Caki2 (cell line): ENCODE results near the gene HSPA2. TPM values are rescaled to one million over a fixed set of nuclear protein-coding genes. Genes with fewer than 3 reads are reported as not detected.
"Not testable (repeated sequence)": the region's sequence is repeated elsewhere in the genome, so short reads cannot be mapped to it uniquely, and the experiment has no call there.

Source experiments
- DNase-seq: peaks from one replicate; pipeline ENCODE4 v3.0.0-alpha.2; 2015; ENCODE audit warnings: low read depth
- in situ Hi-C: cut with HindIII; loops from 2 replicates; pipeline ENCODE4 v1.10.0; 2016; ENCODE audit warnings: low sequenced_read_pairs, low pct_unique_long_range_greater_than_20kb, mixed read lengths
- total RNA-seq: library from RNA; depleted of rRNA; stranded (reverse); fragments of >200 nt; shearing (Covaris generic); gene quantifications from 2 replicates; pipeline ENCODE4 v1.2.3, GENCODE V29; 2014; ENCODE audit warnings: low replicate concordance

HSPA2 gene
- total RNA-seq, 1 experiment from 2014 or later: 42.5 TPM

- in situ Hi-C loops: no loop called here
- no peak for DNase-seq
These were observed 9.5 kb downstream of the HSPA2 start, which contains the start of gene PPP1R36 for GRCh38 chr14:64549791-64550620. Gene PPP1R36, plus strand, starts transcription at chr14:64549961. Its CDS starts 37 bp downstream, at chr14:64549998.

DNA sequence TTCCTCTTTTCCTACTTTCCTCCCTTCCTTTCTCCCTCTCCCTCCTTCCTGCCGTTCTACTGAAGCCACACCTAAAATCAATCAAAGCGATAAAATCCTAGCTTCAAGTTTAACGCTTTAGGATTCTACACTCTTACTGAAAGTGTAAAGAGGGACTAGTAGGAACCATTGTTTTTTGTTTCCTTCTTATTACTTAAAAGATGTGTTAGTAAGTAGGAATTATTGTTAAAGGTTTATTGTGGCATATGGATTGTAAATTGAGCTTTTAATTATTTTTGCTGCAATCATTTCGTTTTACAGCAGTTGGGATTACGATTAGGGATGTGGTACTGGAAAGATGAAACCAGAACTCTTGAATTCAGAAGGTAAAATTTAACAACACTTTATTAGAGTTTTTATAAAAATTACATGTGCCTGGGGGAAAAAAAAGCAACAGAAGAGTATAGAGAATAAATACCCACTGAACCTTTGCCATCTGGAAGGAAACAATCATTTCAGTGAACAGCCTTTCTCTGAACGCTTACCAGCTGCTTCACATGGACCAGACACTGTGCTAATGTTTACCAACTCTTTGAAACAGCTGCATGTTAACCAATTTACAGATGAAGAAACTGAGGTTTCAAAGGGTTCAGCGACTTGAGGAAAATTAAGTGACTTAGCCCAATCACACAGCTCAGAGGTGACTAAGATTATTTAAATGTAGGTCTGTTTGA, 10.2 kb downstream of the HSPA2 start:
- no peak for DNase-seq
- in situ Hi-C loops: no loop called here

GRCh38 chr14:64554556-64554955, 14.0 kb downstream of the HSPA2 start:
- in situ Hi-C loops: no loop called here
- no peak for DNase-seq

- no peak for DNase-seq
- in situ Hi-C loops: no loop called here
These were observed 16.0 kb downstream of the HSPA2 start for GRCh38 chr14:64556526-64556925.

DNA sequence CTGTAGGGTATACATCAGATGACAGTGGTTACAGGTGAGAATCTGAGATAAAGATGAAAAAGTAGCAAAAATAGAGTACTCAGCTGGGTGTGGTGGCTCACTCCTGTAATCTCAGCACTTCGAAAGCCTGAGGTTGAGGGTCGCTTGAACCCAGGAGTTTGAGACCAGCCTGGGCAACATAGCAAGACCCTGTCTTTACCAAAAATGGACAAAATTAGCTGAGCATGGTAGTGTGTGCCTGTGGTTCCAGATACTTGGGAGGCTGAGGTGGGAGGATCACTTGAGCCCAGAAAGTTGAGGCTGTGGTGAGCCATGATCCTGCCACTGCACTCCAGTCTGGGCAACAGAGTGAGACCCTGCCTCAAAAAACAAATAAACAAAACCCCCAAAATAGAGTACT, 17.7 kb downstream of the HSPA2 start:
- in situ Hi-C loops, DNase-seq: not testable (repeated sequence)

- in situ Hi-C loops: no loop called here
- no peak for DNase-seq
These were observed 21.1 kb downstream of the HSPA2 start for GRCh38 chr14:64561631-64562030.

GRCh38 chr14:64562436-64562835, 21.9 kb downstream of the HSPA2 start:
- DNase-seq: no peak
- in situ Hi-C loops: no loop called here

- in situ Hi-C loops: no loop called here
- no peak for DNase-seq
These were observed 23.2 kb downstream of the HSPA2 start for GRCh38 chr14:64563696-64564095.

GRCh38 chr14:64566651-64567122, 26.1 kb downstream of the HSPA2 start:
- in situ Hi-C loops: no loop called here

GRCh38 chr14:64569138-64569631, 28.6 kb downstream of the HSPA2 start:
- in situ Hi-C loops: no loop called here
- DNase-seq: peak; percentile 13

More at GRCh38 chr14:64566651-64567122, 26.1 kb downstream of the HSPA2 start:
- no peak for DNase-seq

DNA sequence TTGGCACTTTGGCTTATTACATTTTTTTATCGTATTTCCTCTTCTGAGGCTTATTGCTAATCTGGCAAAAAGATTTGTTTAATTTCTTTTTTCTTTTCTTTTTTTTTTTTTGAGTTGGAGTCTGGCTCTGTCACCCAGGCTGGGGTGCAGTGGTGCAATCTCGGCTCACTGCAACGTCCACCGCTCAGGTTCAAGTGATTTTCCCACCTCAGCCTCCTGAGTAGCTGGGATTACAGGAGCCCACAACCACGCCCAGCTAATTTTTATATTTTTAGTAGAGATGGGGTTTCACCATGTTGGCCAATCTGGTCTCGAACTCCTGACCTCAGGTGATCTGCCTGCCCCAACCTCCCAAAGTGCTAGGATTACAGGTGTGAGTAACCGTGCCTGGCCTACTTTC, 29.1 kb downstream of the HSPA2 start:
- in situ Hi-C loops: not testable (repeated sequence)

GRCh38 chr14:64572386-64573104, 32.0 kb downstream of the HSPA2 start:
- no peak for DNase-seq
- in situ Hi-C loops: no loop called here

More for the DNA sequence above, 29.1 kb downstream of the HSPA2 start:
- not testable (repeated sequence) for DNase-seq

DNA sequence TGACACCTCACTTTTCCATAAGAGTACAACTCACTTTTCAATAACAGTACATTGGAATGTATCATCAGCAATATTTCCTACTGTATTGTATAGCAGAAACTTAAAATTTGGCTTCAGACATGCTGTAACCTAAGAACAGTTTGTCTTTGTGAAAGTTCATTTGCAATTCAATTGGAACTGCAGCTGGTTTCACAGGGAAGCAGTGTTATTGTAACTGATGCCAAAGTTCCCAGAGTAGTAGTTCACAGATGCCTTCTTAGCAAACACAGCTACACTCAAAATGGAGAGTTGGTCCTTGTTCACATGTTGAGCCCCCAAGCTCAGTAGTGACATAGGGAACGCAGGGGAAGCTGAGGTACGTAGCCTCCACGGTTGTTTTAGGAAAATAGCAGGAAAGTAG, 32.6 kb downstream of the HSPA2 start:
- in situ Hi-C loops: no loop called here
- no peak for DNase-seq

DNA sequence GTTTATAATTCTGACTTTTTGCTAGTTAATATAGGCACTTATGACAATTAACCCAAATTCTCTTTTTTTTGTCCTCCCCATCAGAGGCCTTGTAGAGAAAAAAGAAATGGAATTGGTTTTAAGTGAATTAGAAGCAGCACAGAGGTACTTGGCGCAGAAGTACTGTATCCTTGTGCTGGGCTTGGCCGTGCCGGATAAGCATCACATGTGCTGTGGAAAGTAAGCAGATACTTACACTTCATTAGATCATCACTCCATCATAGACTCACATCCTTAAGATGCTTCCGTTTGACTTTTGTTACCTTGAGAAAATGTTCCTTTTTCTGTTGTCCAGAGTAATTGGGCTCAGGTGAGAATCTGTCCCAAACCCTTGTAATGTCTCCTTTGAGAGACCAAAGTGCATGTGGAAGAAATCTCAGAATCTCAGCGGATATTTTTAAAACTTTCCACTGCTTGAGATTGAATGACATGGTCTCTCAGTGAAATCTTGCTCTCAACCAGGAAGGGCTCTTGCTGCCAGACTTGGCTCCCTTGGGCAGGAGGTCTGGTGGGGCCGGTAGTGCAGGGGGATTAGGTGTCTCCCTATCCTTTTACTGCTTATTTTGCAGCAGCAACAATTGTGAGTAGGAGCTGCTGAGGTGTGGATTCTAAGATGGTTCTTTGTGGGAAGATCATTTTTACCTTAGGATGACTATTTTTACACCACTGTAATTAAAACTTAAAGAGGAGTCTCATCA, 34.0 kb downstream of the HSPA2 start:
- in situ Hi-C loops: no loop called here
- DNase-seq: no peak

- in situ Hi-C loops: no loop called here
- no peak for DNase-seq
These were observed 36.7 kb downstream of the HSPA2 start for GRCh38 chr14:64577211-64577610.

- DNase-seq: no peak
- in situ Hi-C loops: no loop called here
These were observed 39.9 kb downstream of the HSPA2 start for GRCh38 chr14:64580467-64580866.

- DNase-seq: no peak
- in situ Hi-C loops: no loop called here
These were observed 40.8 kb downstream of the HSPA2 start for GRCh38 chr14:64581363-64581762.

DNA sequence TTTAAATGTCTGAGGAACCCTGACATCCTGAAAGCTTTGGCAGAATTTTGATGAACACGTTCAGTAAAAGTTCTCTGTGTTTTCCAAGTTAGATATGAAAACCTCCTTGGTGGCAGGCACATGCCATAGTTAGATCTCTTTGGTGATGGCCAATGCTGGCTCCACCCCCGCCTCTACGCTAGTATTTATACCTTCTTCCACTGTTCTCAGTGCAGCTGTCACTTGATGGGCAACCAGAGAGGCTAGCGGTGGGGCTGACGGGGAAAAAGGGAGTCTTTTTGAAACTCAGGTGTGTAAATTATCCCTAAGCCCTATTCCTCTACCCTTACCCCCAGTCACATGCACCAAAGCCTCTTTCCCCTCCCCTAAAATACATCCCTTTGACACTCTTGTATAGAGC, 41.3 kb downstream of the HSPA2 start:
- in situ Hi-C loops: no loop called here
- DNase-seq: no peak
